22Rv1 (cell line): ENCODE results near the gene TBC1D22A.
"Not testable (repeated sequence)": the region's sequence is repeated elsewhere in the genome, so short reads cannot be mapped to it uniquely, and the experiment has no call there.

Experiments used
- H3K27ac ChIP-seq: fragments of 450-650 bp; 2 replicates; pipeline ENCODE4 v1.5.1; 2017
- CTCF ChIP-seq: fragments of 450-650 bp; IDR thresholded peaks from 2 replicates; pipeline ENCODE4 v1.5.1; 2017; ENCODE audit warnings: mild to moderate bottlenecking
- ZFX ChIP-seq: fragments of 450-650 bp; IDR thresholded peaks from 2 replicates; pipeline ENCODE4 v1.6.1; 2017; ENCODE audit warnings: antibody characterized with exemption, borderline replicate concordance

TBC1D22A gene

DNA sequence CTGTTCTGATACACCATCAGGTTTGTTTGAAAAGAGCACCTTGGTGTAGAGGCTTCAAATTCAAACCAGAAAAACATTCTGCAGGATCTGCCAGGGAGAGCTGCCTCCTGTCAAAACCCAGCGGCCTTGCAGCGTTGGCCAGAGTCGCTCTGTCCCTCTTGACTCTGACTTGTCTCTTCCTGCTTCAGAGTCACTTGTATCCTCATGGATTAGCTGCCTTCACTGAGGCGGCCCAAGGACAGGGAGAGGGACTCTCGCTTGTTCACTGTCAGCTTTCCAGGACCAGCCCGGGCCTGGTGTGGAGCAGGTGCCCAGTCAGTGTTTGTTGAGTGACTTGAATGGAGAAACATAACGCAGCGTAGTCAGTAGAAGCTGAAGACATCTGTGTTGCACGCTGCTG lies 18.0 kb downstream of the TBC1D22A start:
- TF ChIP-seq ZFX (no peak), CTCF (no peak)
- no peak overlapping the region for H3K27ac ChIP-seq

DNA sequence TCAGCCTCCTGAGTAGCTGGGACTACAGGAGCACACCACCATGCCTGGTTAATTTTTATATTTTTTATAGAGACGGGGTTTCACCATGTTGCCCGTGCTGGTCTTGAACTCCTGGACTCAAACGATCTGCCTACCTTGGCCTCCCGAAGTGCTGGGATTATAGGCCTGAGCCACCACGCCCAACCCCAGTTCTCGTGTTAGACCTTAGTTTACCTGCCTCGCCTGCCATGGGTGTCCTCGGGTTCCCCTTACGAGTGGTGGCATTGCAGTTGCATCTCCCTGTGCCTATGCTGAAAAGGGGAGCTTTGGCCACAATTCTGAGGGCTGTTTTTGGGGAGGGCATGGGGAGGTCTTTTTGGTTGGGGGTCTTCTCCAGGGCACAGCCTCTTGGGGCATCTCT lies 18.8 kb downstream of the TBC1D22A start:
- no peak overlapping the region for H3K27ac ChIP-seq
- TF ChIP-seq ZFX (no peak), CTCF (no peak)

DNA sequence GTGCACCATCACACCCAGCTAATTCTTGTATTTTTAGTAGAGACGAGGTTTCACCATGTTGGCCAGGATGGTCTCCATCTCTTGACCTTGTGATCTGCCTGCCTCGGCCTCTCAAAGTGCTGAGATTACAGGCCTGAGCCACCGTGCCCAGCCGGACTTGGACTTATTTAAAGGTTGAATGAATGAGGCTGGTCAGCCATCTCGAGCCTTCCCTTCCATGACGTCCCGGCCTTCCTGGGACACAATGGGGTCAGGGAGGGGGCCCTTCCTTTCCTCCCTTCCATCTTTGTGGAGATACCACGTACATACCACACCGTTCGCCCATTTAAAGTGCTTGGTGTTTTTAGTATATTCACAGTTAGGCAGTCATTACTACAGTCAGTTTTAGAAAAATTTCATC lies 19.8 kb downstream of the TBC1D22A start:
- H3K27ac ChIP-seq, result not testable (repeated sequence)

DNA sequence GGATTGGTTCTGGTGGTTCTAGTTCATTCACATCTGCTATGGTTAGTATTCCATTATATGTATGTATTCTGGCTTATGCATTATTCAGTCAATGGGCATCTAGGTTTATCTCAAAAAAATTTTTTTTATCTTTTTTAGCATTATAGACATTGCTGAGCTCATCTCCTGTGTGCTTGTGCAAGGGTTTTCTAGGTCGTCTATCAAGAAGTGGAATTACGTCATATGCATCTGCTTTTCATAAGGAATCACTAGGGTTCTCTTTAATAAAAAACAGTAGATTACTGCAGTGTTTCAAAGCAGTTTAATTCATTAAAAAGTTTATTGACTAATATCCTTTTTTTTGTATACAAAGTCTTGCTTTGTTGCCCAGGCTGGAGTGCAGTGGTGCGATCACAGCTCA lies 21.3 kb downstream of the TBC1D22A start:
- TF ChIP-seq CTCF, result no peak
- no peak for TF ChIP-seq ZFX
- no peak overlapping the region for H3K27ac ChIP-seq

GRCh38 chr22:46788441-46789172 lies 26.2 kb downstream of the TBC1D22A start:
- TF ChIP-seq ZFX (no peak), CTCF (no peak)
- no peak overlapping the region for H3K27ac ChIP-seq

- H3K27ac ChIP-seq, result no peak overlapping the region
- no peak for TF ChIP-seq ZFX
- no peak for TF ChIP-seq CTCF
Measured at GRCh38 chr22:46789992-46790391, 27.5 kb downstream of the TBC1D22A start.

- TF ChIP-seq CTCF (no peak), ZFX (no peak)
- no peak overlapping the region for H3K27ac ChIP-seq
Measured at GRCh38 chr22:46791201-46791731, 28.8 kb downstream of the TBC1D22A start.
